Smooth muscle cell (in vitro differentiated cells): ENCODE data around the gene NUMBL. TPM values are rescaled to one million over a fixed set of nuclear protein-coding genes. Genes with fewer than 3 reads are reported as not detected.

ENCODE experiments used
- DNase-seq: peaks from one replicate; lab custom pipeline; 2025; ENCODE audit not compliant: unreplicated experiment; lab: John Stamatoyannopoulos, UW
- H2AFZ ChIP-seq: fragments of 200-600 bp; sonication (generic); 2 replicates; pipeline ENCODE4 v1.6.0; 2016; ENCODE audit warnings: antibody characterized with exemption, low read depth, mild to moderate bottlenecking
- H3F3A ChIP-seq: fragments of 200-600 bp; sonication (generic); 2 replicates; pipeline ENCODE4 v1.6.0; 2017; ENCODE audit warnings: antibody characterized with exemption, low read depth
- H3K27ac ChIP-seq: fragments of 200-600 bp; sonication (generic); 2 replicates; pipeline ENCODE4 v1.5.1; 2016; ENCODE audit warnings: low read depth, mild to moderate bottlenecking
- H3K27me3 ChIP-seq: fragments of 200-600 bp; sonication (generic); 2 replicates; pipeline ENCODE4 v1.6.1; 2016; ENCODE audit warnings: low read depth, mild to moderate bottlenecking
- H3K36me3 ChIP-seq: fragments of 200-600 bp; sonication (generic); 2 replicates; pipeline ENCODE4 v1.5.1; 2016; ENCODE audit warnings: low read depth
- H3K4me1 ChIP-seq: fragments of 200-600 bp; sonication (generic); 2 replicates; pipeline ENCODE4 v1.5.1; 2016; ENCODE audit warnings: low read depth
- H3K4me2 ChIP-seq: fragments of 200-600 bp; sonication (generic); 2 replicates; pipeline ENCODE4 v1.6.0; 2016; ENCODE audit warnings: mild to moderate bottlenecking
- H3K4me3 ChIP-seq: fragments of 200-600 bp; sonication (generic); 2 replicates; pipeline ENCODE4 v1.5.1; 2016; ENCODE audit warnings: mild to moderate bottlenecking
- H3K79me2 ChIP-seq: fragments of 200-600 bp; sonication (generic); 2 replicates; pipeline ENCODE4 v1.6.0; 2016; ENCODE audit warnings: low read depth, mild to moderate bottlenecking
- H3K9ac ChIP-seq: fragments of 200-600 bp; sonication (generic); 2 replicates; pipeline ENCODE4 v1.6.0; 2016; ENCODE audit warnings: low read depth
- H3K9me3 ChIP-seq: fragments of 200-600 bp; sonication (generic); replicated peaks from 2 replicates; pipeline ENCODE4 v1.5.1; 2016; ENCODE audit warnings: low read depth
- H4K20me1 ChIP-seq: fragments of 200-600 bp; sonication (generic); 2 replicates; pipeline ENCODE4 v1.6.0; 2016; ENCODE audit warnings: low read depth
- CTCF ChIP-seq: fragments of 200-600 bp; sonication (generic); IDR thresholded peaks from 2 replicates; pipeline ENCODE4 v1.5.1; 2017; ENCODE audit warnings: borderline replicate concordance, mild to moderate bottlenecking, antibody characterized with exemption; ENCODE audit not compliant: insufficient read depth, poor library complexity, severe bottlenecking
- WGBS: methylation state at CpG from one replicate; pipeline ENCODE4 v1.1.7; 2016; ENCODE audit warnings: low lambda C conversion rate; 5-methylcytosine and 5-hydroxymethylcytosine counted together
- polyA plus RNA-seq: library from polyadenylated mRNA; unstranded; fragments of >200 nt; fragmentation: Nextera tagmentation; extraction: Ambion mirVana; gene quantifications from 2 replicates; pipeline ENCODE4 v1.2.1, GENCODE V29; 2016
- total RNA-seq: library from RNA; depleted of rRNA; stranded (reverse); fragments of >200 nt; gene quantifications from 2 replicates; pipeline ENCODE4 v1.2.3, GENCODE V29; 2014

NUMBL gene
- total and polyA plus RNA-seq, 2 experiments from 2014 or later = 30.5 to 73.0 TPM

- DNase-seq = no peak
- Histone ChIP-seq H3F3A (no peaks in the 10 kb centered on the region), H3K9ac (no peak overlapping the region), H3K4me2 (no peak overlapping the region), H3K36me3 (no peaks in the 10 kb centered on the region), H3K4me3 (no peak overlapping the region), H3K79me2 (peaks cover 3% of the 10 kb centered on the region), H3K9me3 (no peaks in the 10 kb centered on the region), H3K4me1 (no peaks in the 10 kb centered on the region), H4K20me1 (no peaks in the 10 kb centered on the region), H2AFZ (no peak overlapping the region), H3K27me3 (no peaks in the 10 kb centered on the region), H3K27ac (no peak overlapping the region)
- no peak for TF ChIP-seq CTCF
- 93% methylated on average over 5 of the region's 5 CpGs for WGBS
Observed at GRCh38 chr19:40709817-40710216, 19.4 kb upstream of the NUMBL start.

DNA sequence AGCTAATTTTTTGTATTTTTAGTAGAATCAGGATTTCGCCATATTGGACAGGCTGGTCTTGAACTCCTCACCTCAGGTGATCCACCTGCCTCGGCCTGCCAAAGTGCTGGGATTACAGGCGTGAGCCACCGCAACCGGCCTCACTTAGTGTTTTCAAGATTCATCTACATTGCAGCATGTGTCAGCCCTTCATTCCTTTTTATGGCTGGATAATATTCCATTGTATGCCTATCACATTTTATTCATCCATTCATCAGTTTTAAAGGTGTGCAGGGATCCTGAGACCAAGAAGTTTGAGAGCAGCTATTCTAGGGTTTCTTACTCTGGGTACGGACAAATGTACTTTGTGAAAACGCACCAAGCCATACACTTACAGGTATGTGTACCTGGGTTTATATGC, 17.2 kb upstream of the NUMBL start:
- Histone ChIP-seq H3K79me2 (peaks cover 3% of the 10 kb centered on the region), H3K9ac (no peak overlapping the region), H3K27ac (no peak overlapping the region), H3K9me3 (no peaks in the 10 kb centered on the region), H3K4me3 (no peak overlapping the region), H4K20me1 (no peaks in the 10 kb centered on the region), H3K4me1 (no peaks in the 10 kb centered on the region), H3K27me3 (no peaks in the 10 kb centered on the region), H2AFZ (no peak overlapping the region), H3K36me3 (no peaks in the 10 kb centered on the region), H3K4me2 (no peak overlapping the region), H3F3A (no peaks in the 10 kb centered on the region)
- no peak for DNase-seq
- 94% methylated on average over 7 of the region's 7 CpGs for WGBS
- no peak for TF ChIP-seq CTCF

- H3K36me3 ChIP-seq = no peaks in the 10 kb centered on the region
- TF ChIP-seq CTCF = no peak
- H2AFZ ChIP-seq = no peak overlapping the region
- H3K9ac ChIP-seq = no peak overlapping the region
- no peak overlapping the region for H3K27ac ChIP-seq
- no peaks in the 10 kb centered on the region for H3K9me3 ChIP-seq
- H3K79me2 ChIP-seq = peaks cover 3% of the 10 kb centered on the region
- no peaks in the 10 kb centered on the region for H3K4me1 ChIP-seq
- H3F3A ChIP-seq = no peaks in the 10 kb centered on the region
- no peaks in the 10 kb centered on the region for H3K27me3 ChIP-seq
- no peak overlapping the region for H3K4me2 ChIP-seq
- no peaks in the 10 kb centered on the region for H4K20me1 ChIP-seq
- no peak for DNase-seq
- 98% methylated on average over 7 of the region's 7 CpGs for WGBS
- no peak overlapping the region for H3K4me3 ChIP-seq
Observed at GRCh38 chr19:40705950-40706619, 15.6 kb upstream of the NUMBL start.

- Histone ChIP-seq H2AFZ (no peak overlapping the region), H3K4me1 (no peaks in the 10 kb centered on the region), H3K27ac (no peak overlapping the region), H3K36me3 (no peaks in the 10 kb centered on the region), H3K27me3 (no peaks in the 10 kb centered on the region), H3K4me3 (no peak overlapping the region), H3K79me2 (peaks cover 3% of the 10 kb centered on the region), H3K9me3 (no peaks in the 10 kb centered on the region), H3K4me2 (no peak overlapping the region), H3F3A (no peaks in the 10 kb centered on the region), H4K20me1 (no peaks in the 10 kb centered on the region), H3K9ac (no peak overlapping the region)
- TF ChIP-seq CTCF = no peak
- no peak for DNase-seq
- WGBS = 98% methylated on average over 9 of the region's 9 CpGs
Observed at GRCh38 chr19:40705362-40705651, 14.9 kb upstream of the NUMBL start.
